HepG2 (cell line): ENCODE results near the gene CELF4. TPM values are rescaled to one million over a fixed set of nuclear protein-coding genes. Genes with fewer than 3 reads are reported as not detected.

Experiments
- ATAC-seq: fragments of 200-7000 bp; cut with Tn5 transposase; 3 replicates; pipeline ENCODE4 v1.9.1; 2020; ENCODE audit warnings: mild to moderate bottlenecking, moderate library complexity
- BruUV-seq: library from RNA; stranded (reverse); fragments of 400-500 nt; replicated peaks from 2 replicates; lab custom pipeline; 2021; lab: Mats Ljungman, UMichigan
- CTCF ChIA-PET: fragments of 300-600 bp; formaldehyde crosslinking; extraction: SDS; loops from one replicate; lab custom pipeline; 2021; ENCODE audit warnings: low total read pairs, inconsistent platforms, low intra/inter-chr PET ratio; lab: Yijun Ruan, JAX
- POLR2A ChIA-PET: fragments of 350-600 bp; sonication (Branson Sonifier 250); formaldehyde crosslinking; loops from one replicate; lab custom pipeline; 2020; ENCODE audit warnings: antibody characterized with exemption, inconsistent platforms; lab: Yijun Ruan, JAX
- DNase-seq: peaks from one replicate; pipeline ENCODE4 v3.0.0-alpha.2; 2015; ENCODE audit warnings: low spot score
- FAIRE-seq: peaks from 3 replicates; lab custom pipeline; 2011; peaks lifted over from hg19 to GRCh38; lab: Jason Lieb, UNC
- H2AFZ ChIP-seq: one replicate; pipeline ENCODE4 v1.6.1; 2011; ENCODE audit warnings: low read length, inconsistent platforms
- H3K27ac ChIP-seq: fragments of 300-600 bp; 3 replicates; pipeline ENCODE4 v1.8.0; 2011; ENCODE audit warnings: mixed run types, mild to moderate bottlenecking, mixed read lengths, low read length, inconsistent platforms; ENCODE audit not compliant: insufficient read depth; ENCODE audit errors: extremely low read length
- H3K27me3 ChIP-seq, 2 experiments: fragments of 200-600 bp in 1 of 2; 2 replicates in 1 of 2; 3 replicates in 1 of 2; pipeline versions ENCODE4 v1.6.0 to v1.8.0; 2011; ENCODE audit warnings: low read length in 2 of 2, mild to moderate bottlenecking in 2 of 2, moderate library complexity in 2 of 2, inconsistent platforms in 1 of 2; ENCODE audit not compliant: insufficient read depth in 2 of 2, control insufficient read depth in 1 of 2
- H3K36me3 ChIP-seq, 2 experiments: fragments of 200-600 bp in 1 of 2; replicated peaks in 1 of 2; 2 replicates in 1 of 2; 3 replicates in 1 of 2; pipeline versions ENCODE4 v1.5.1 to v1.8.0; 2011; ENCODE audit warnings: low read length in 2 of 2, inconsistent platforms in 1 of 2; ENCODE audit not compliant: insufficient read depth in 2 of 2, control insufficient read depth in 1 of 2
- H3K4me1 ChIP-seq: 2 replicates; pipeline ENCODE4 v1.5.1; 2012; ENCODE audit warnings: low read length, inconsistent platforms; ENCODE audit not compliant: insufficient read depth
- H3K4me2 ChIP-seq: 2 replicates; pipeline ENCODE4 v1.6.0; 2011; ENCODE audit warnings: low read depth, low read length, inconsistent platforms
- H3K4me3 ChIP-seq, 3 experiments: fragments of 200-600 bp in 1 of 3; sonication (generic), shearing (Covaris generic) in 1 of 3; replicated peaks in 1 of 3; 2 replicates each; pipeline ENCODE4 v1.5.1; 2011 to 2016; ENCODE audit warnings: low read length in 3 of 3, inconsistent platforms in 2 of 3, low read depth in 2 of 3, mild to moderate bottlenecking in 2 of 3, control low read depth in 1 of 3, mixed read lengths in 1 of 3; ENCODE audit not compliant: insufficient read depth in 1 of 3
- H3K79me2 ChIP-seq: one replicate; pipeline ENCODE4 v1.6.1; 2011; ENCODE audit warnings: low read length, inconsistent platforms; ENCODE audit not compliant: insufficient read depth
- H3K9ac ChIP-seq: 2 replicates; pipeline ENCODE4 v1.6.0; 2011; ENCODE audit warnings: mild to moderate bottlenecking, low read depth, low read length, inconsistent platforms; ENCODE audit not compliant: insufficient read depth
- H3K9me3 ChIP-seq: 2 replicates; pipeline ENCODE4 v1.5.1; 2012; ENCODE audit warnings: mild to moderate bottlenecking, low read length
- H4K20me1 ChIP-seq: 2 replicates; pipeline ENCODE4 v1.6.0; 2011; ENCODE audit warnings: inconsistent platforms, mild to moderate bottlenecking, low read length, moderate library complexity; ENCODE audit not compliant: insufficient read depth
- FIP1L1 ChIP-seq: fragments of 200-400 bp; formaldehyde crosslinking; IDR thresholded peaks from 2 replicates; pipeline ENCODE4 v1.6.1; 2018; ENCODE audit warnings: low read depth, mild to moderate bottlenecking, low read length, moderate library complexity, borderline replicate concordance; ENCODE audit not compliant: insufficient read depth
- HMGA1 ChIP-seq: sonication (generic); formaldehyde crosslinking; conservative IDR thresholded peaks from 2 replicates; pipeline ENCODE4 v1.4.0; 2020; ENCODE audit warnings: missing genetic modification reagents
- U2AF1 ChIP-seq: fragments of 200-400 bp; formaldehyde crosslinking; optimal IDR thresholded peaks from 2 replicates; pipeline ENCODE3; 2017; ENCODE audit warnings: mild to moderate bottlenecking, low read depth, low read length
- ZNF883 ChIP-seq: sonication (generic); formaldehyde crosslinking; IDR thresholded peaks from 2 replicates; pipeline ENCODE4 v1.5.1; 2020; ENCODE audit warnings: mild to moderate bottlenecking, missing genetic modification reagents; ENCODE audit errors: not compliant biosample characterization
- WGBS: methylation state at CpG from one replicate; pipeline ENCODE4 v1.1.6; 2017; ENCODE audit warnings: low lambda C conversion rate; 5-methylcytosine and 5-hydroxymethylcytosine counted together
- in situ Hi-C: cut with HindIII; loops from 2 replicates; pipeline ENCODE4 v1.10.0; 2017; ENCODE audit warnings: low pct_unique_long_range_greater_than_20kb; ENCODE audit not compliant: extremely low pct_ligation_motif_present
- intact Hi-C: fragments of 100-400 bp; cut with micrococcal nuclease; formaldehyde crosslinking; loops from one replicate; pipeline ENCODE4 v1.10.0; 2022; ENCODE audit not compliant: unreplicated experiment
- polyA plus RNA-seq, 8 experiments: library from polyadenylated mRNA; depleted of rRNA in 3 of 8; stranded (reverse) in 7 of 8; unstranded in 1 of 8; fragments of >200 nt; fragmentation: Illumina TruSeq in 4 of 8; extraction: Trizol in 4 of 8; gene quantifications; 2 replicates each; pipeline versions ENCODE4 v1.2.1 to v1.2.3, GENCODE V29; 2011 to 2016; ENCODE audit warnings: low read depth in 4 of 8, missing spikeins in 1 of 8, mixed read lengths in 1 of 8; ENCODE audit not compliant: insufficient read depth in 1 of 8
- total RNA-seq, 5 experiments: library from RNA; depleted of rRNA; stranded (reverse); fragments of >200 nt; fragmentation: Illumina TruSeq; extraction: Trizol; gene quantifications; 2 replicates each; pipeline ENCODE4 v1.2.3, GENCODE V29; 2016; ENCODE audit warnings: low read depth in 1 of 5
- TF ChIP-seq, protein P1 (sequence below): sonication (generic); formaldehyde crosslinking; IDR thresholded peaks from 2 replicates; pipeline ENCODE4 v1.4.0; 2020; ENCODE audit warnings: missing genetic modification reagents

Gene CELF4
- total and polyA plus RNA-seq, 2 of the 13 experiments (the other 11 are each of a cell fraction or from before 2014, with no cell fraction given) = not detected

- Histone ChIP-seq H4K20me1 (no peaks in the 10 kb centered on the region), H3K9me3 (no peaks in the 10 kb centered on the region), H3K27ac (no peak overlapping the region)
- ATAC-seq = no peak
- FAIRE-seq = no peak
- no peak for DNase-seq
- TF ChIP-seq U2AF1 (no peak), HMGA1 (CRISPR knock-in tag) (no peak), ZNF883 (CRISPR knock-in tag) (no peak), FIP1L1 (no peak)
- TF ChIP-seq, protein P1, sequence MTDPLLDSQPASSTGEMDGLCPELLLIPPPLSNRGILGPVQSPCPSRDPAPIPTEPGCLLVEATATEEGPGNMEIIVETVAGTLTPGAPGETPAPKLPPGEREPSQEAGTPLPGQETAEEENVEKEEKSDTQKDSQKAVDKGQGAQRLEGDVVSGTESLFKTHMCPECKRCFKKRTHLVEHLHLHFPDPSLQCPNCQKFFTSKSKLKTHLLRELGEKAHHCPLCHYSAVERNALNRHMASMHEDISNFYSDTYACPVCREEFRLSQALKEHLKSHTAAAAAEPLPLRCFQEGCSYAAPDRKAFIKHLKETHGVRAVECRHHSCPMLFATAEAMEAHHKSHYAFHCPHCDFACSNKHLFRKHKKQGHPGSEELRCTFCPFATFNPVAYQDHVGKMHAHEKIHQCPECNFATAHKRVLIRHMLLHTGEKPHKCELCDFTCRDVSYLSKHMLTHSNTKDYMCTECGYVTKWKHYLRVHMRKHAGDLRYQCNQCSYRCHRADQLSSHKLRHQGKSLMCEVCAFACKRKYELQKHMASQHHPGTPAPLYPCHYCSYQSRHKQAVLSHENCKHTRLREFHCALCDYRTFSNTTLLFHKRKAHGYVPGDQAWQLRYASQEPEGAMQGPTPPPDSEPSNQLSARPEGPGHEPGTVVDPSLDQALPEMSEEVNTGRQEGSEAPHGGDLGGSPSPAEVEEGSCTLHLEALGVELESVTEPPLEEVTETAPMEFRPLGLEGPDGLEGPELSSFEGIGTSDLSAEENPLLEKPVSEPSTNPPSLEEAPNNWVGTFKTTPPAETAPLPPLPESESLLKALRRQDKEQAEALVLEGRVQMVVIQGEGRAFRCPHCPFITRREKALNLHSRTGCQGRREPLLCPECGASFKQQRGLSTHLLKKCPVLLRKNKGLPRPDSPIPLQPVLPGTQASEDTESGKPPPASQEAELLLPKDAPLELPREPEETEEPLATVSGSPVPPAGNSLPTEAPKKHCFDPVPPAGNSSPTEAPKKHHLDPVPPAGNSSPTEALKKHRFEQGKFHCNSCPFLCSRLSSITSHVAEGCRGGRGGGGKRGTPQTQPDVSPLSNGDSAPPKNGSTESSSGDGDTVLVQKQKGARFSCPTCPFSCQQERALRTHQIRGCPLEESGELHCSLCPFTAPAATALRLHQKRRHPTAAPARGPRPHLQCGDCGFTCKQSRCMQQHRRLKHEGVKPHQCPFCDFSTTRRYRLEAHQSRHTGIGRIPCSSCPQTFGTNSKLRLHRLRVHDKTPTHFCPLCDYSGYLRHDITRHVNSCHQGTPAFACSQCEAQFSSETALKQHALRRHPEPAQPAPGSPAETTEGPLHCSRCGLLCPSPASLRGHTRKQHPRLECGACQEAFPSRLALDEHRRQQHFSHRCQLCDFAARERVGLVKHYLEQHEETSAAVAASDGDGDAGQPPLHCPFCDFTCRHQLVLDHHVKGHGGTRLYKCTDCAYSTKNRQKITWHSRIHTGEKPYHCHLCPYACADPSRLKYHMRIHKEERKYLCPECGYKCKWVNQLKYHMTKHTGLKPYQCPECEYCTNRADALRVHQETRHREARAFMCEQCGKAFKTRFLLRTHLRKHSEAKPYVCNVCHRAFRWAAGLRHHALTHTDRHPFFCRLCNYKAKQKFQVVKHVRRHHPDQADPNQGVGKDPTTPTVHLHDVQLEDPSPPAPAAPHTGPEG = no peak
- TF ChIP-seq, all 625 proteins: peak for 0
- ChIA-PET CTCF (no interaction called here), POLR2A (no interaction called here)
- Histone ChIP-seq H3K4me3 (no peak overlapping the region), H3K9ac (no peak overlapping the region), H3K36me3 (no peaks in the 10 kb centered on the region), H3K27me3 (peaks cover 1 to 36% of the 10 kb centered on the region in 2 experiments; a peak in 3 of 5 replicates), H2AFZ (no peak overlapping the region), H3K4me1 (no peaks in the 10 kb centered on the region), H3K4me2 (no peak overlapping the region), H3K79me2 (no peaks in the 10 kb centered on the region)
- no TSS peak for BruUV-seq
- intact Hi-C loops = no loop called here
- in situ Hi-C loops = no loop called here
- 31% methylated on average over 35 of the region's 72 CpGs for WGBS
Observed at GRCh38 chr18:37567061-37567993, 1.7 kb upstream of the CELF4 start.
